HG02763 (cell line): Measurements from ENCODE around the gene AGAP4.
"Not testable (repeated sequence)": the region's sequence is repeated elsewhere in the genome, so short reads cannot be mapped to it uniquely, and the experiment has no call there.

Experiments
- ATAC-seq: cut with Tn5 transposase; IDR thresholded peaks from one replicate; pipeline ENCODE4 v1.9.1; 2021; ENCODE audit warnings: mild to moderate bottlenecking, moderate library complexity; ENCODE audit not compliant: unreplicated experiment

Gene AGAP4

DNA sequence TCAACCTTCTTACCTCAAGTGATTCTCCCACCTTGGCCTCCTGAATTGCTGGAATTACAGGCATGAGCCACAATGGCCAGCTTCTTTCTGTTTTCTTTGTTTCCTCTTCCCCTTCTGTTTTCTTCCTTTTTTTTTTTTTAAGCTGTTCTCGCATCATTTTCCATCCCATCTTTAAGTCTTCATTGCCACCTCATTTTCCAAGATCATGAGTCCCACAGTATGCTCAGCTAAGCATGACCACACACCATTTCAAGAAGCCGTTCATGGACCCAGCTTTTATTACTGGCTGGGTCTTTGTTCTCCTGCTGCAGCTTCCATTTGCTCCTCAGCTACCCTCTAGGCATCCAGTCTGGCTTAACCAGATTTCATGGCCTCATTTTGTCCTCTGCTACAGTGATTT lies 52.5 kb downstream of the AGAP4 start:
- ATAC-seq: not testable (repeated sequence)

DNA sequence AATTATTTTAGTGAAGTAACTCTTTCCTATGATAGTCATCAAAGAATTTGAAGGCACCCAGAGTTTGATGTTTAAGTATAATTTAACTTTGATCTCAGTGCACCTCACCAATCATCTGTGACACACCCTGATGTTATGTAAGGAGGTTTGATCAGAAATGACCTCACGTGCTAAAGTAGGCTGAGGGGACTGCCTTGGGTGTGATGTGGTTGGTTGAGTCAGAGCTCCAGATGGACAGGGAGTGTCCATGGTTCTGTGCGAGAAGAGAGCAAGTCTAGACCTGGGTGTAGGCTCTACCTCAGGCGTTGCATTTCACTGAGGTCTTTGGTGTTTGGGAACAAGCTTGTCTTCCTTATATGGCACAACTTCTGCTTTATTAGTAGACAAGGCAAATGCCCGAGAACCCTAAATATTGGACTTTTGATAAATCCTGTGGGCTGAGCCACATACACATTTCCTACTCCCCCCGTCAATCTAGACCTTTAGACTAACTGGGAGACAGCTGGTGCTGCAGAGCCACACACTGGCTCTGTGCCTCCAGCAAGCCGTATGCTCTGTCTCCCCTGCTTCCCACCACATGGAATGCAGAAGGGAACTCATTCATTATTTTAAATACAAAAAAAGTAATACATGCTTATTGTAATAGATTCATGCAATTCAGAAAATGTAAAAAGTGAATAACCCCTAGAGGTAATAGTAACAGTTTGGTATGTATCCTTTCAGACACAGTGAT lies 56.4 kb downstream of the AGAP4 start:
- not testable (repeated sequence) for ATAC-seq

DNA sequence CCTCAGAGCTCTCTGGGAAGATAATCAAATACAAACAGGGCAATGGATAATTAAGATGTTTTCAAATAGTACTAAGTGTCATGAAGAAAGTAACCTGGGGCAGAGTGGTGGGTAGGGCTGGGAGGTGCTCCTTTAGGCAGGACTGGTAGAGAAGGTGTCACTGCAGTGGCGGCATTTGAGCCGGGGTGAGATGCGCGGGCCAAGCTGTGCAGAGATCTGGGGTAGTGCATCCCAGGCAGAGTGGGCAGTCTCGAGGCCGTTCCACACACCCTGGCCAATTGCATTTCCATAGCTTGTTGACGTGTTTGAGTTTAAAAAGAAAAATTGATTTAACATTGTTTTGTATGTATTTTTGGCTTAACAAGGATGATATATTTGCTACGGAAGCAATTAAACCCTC lies 57.3 kb downstream of the AGAP4 start:
- ATAC-seq: not testable (repeated sequence)

DNA sequence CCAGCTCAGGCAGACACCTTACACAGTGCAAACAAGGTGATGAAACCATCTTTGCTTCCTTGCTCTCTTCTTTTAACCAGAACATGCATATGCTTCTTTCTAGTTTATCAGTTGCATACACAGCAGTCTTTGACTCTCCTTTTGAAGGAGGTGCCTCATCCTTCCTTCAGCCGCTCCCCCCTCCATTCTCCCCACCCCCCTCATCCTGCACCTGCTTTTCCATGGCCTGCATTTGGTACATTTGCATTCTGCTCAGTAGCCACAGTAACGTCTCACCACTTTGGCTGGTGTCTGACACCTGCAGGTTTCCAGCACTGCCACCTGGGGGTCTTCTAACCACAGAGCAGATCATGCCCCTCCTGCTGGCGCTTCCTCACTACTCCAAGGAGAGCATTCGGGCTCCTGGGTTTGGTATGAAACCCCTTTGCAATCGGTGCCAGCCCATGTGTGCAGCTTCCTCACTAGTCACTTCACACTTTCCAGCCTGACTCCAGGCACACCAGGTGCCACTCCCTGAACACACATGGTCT lies 60.0 kb downstream of the AGAP4 start:
- not testable (repeated sequence) for ATAC-seq

DNA sequence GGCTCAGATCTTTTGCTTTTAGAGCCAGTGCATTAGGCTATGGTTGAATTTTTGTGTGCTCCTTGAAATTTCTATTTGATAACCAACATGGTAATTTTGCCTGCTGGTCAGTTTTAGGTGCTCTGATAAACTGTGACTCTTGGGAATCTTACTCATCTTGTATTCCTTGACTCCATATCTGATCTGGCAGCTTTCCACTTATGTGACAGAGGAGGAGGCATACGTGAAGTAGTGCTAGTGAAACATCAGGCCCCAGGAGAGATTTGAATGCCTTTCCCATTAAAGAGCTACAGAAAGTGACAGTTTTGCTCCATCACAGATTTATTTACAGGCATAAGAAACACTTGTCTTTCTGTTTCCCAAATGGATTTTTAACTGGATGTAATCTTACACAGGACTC lies 61.1 kb downstream of the AGAP4 start:
- not testable (repeated sequence) for ATAC-seq
